IMR-90 (cell line): ENCODE results near the gene PDCD11. TPM values are rescaled to one million over a fixed set of nuclear protein-coding genes. Genes with fewer than 3 reads are reported as not detected.

ENCODE experiments used
- ATAC-seq: fragments of 200-7000 bp; cut with Tn5 transposase; 2 replicates; pipeline ENCODE4 v1.9.1; 2020; ENCODE audit warnings: low read depth, mild to moderate bottlenecking, moderate library complexity
- BruUV-seq: library from RNA; stranded (reverse); fragments of 400-500 nt; replicated peaks from 2 replicates; lab custom pipeline; 2021; lab: Mats Ljungman, UMichigan
- CTCF ChIA-PET: fragments of 300-600 bp; formaldehyde crosslinking; extraction: SDS; loops from one replicate; lab custom pipeline; 2021; ENCODE audit warnings: antibody characterized with exemption; lab: Yijun Ruan, JAX
- POLR2A ChIA-PET: fragments of 300-600 bp; sonication (Branson Sonifier 250); formaldehyde crosslinking; loops from one replicate; lab custom pipeline; 2022; ENCODE audit warnings: antibody characterized with exemption; ENCODE audit not compliant: unreplicated experiment; lab: Charles Lee
- DNase-seq: peaks from one replicate; pipeline ENCODE4 v3.0.0; 2013
- H2AFZ ChIP-seq: replicated peaks from 2 replicates; pipeline ENCODE3; 2013; ENCODE audit warnings: low read length, mild to moderate bottlenecking; ENCODE audit not compliant: poor library complexity
- H2AK5ac ChIP-seq: 2 replicates; pipeline ENCODE4 v1.6.1; 2013; ENCODE audit warnings: low read depth, low read length, inconsistent platforms
- H2AK9ac ChIP-seq: replicated peaks from 2 replicates; pipeline ENCODE3; 2013; ENCODE audit warnings: mild to moderate bottlenecking, low read depth, low read length, moderate library complexity; ENCODE audit not compliant: poor library complexity
- H2BK120ac ChIP-seq: 2 replicates; pipeline ENCODE4 v1.6.1; 2013; ENCODE audit warnings: low read depth, low read length, inconsistent platforms
- H2BK15ac ChIP-seq: 3 replicates; pipeline ENCODE4 v1.6.1; 2013; ENCODE audit warnings: low read depth, low read length, inconsistent platforms
- H2BK20ac ChIP-seq: 2 replicates; pipeline ENCODE4 v1.6.1; 2013; ENCODE audit warnings: low read depth, mild to moderate bottlenecking, inconsistent platforms, low read length, moderate library complexity
- H2BK5ac ChIP-seq: 2 replicates; pipeline ENCODE4 v1.6.1; 2013; ENCODE audit warnings: mild to moderate bottlenecking, low read depth, low read length, inconsistent platforms; ENCODE audit not compliant: poor library complexity, severe bottlenecking
- H3K14ac ChIP-seq: replicated peaks from 2 replicates; pipeline ENCODE4 v1.6.1; 2013; ENCODE audit warnings: low read depth, low read length, inconsistent platforms
- H3K18ac ChIP-seq: 2 replicates; pipeline ENCODE4 v1.6.1; 2013; ENCODE audit warnings: low read depth, low read length, control low read depth
- H3K23ac ChIP-seq: 2 replicates; pipeline ENCODE4 v1.6.1; 2013; ENCODE audit warnings: low read depth, low read length, inconsistent platforms
- H3K27ac ChIP-seq: 2 replicates; pipeline ENCODE4 v1.5.1; 2013; ENCODE audit warnings: mild to moderate bottlenecking, control low read depth, low read length; ENCODE audit not compliant: insufficient read depth
- H3K27me3 ChIP-seq: 2 replicates; pipeline ENCODE4 v1.6.1; 2013; ENCODE audit warnings: low read length; ENCODE audit not compliant: control insufficient read depth, insufficient read depth
- H3K36me3 ChIP-seq: 2 replicates; pipeline ENCODE4 v1.6.1; 2013; ENCODE audit warnings: low read length, mixed read lengths; ENCODE audit not compliant: control insufficient read depth, insufficient read depth
- H3K4ac ChIP-seq: 2 replicates; pipeline ENCODE4 v1.6.1; 2013; ENCODE audit warnings: low read depth, low read length, inconsistent platforms
- H3K4me1 ChIP-seq: 2 replicates; pipeline ENCODE4 v1.6.1; 2013; ENCODE audit warnings: low read length, mixed read lengths; ENCODE audit not compliant: control insufficient read depth, insufficient read depth
- H3K4me2 ChIP-seq: 2 replicates; pipeline ENCODE4 v1.6.1; 2013; ENCODE audit warnings: low read depth, mild to moderate bottlenecking, control low read depth, low read length, moderate library complexity
- H3K4me3 ChIP-seq: 2 replicates; pipeline ENCODE4 v1.5.1; 2013; ENCODE audit warnings: low read depth, mild to moderate bottlenecking, control low read depth, low read length, moderate library complexity; ENCODE audit not compliant: insufficient read depth
- H3K56ac ChIP-seq: 2 replicates; pipeline ENCODE4 v1.6.1; 2013; ENCODE audit warnings: low read length, inconsistent platforms; ENCODE audit not compliant: insufficient read depth; ENCODE audit errors: extremely low read depth
- H3K79me1 ChIP-seq, 2 experiments: 2 replicates each; pipeline ENCODE4 v1.6.1; 2013; ENCODE audit warnings: low read length in 2 of 2, inconsistent platforms in 1 of 2, low read depth in 1 of 2
- H3K9ac ChIP-seq: 2 replicates; pipeline ENCODE4 v1.6.1; 2013; ENCODE audit warnings: low read depth, low read length, control low read depth
- H3K9me1 ChIP-seq: 2 replicates; pipeline ENCODE4 v1.6.1; 2013; ENCODE audit warnings: low read length, inconsistent platforms; ENCODE audit not compliant: insufficient read depth
- H3K9me3 ChIP-seq: 2 replicates; pipeline ENCODE4 v1.6.1; 2013; ENCODE audit warnings: low read length; ENCODE audit not compliant: control insufficient read depth, insufficient read depth
- H4K20me1 ChIP-seq: 2 replicates; pipeline ENCODE4 v1.6.1; 2013; ENCODE audit warnings: low read length, inconsistent platforms; ENCODE audit not compliant: insufficient read depth
- H4K5ac ChIP-seq: 2 replicates; pipeline ENCODE4 v1.6.1; 2013; ENCODE audit warnings: mild to moderate bottlenecking, low read depth, low read length, control low read depth
- H4K8ac ChIP-seq, 2 experiments: 2 replicates each; pipeline ENCODE4 v1.6.1; 2013; ENCODE audit warnings: low read depth in 2 of 2, low read length in 2 of 2, control low read depth in 1 of 2, inconsistent platforms in 1 of 2
- H4K91ac ChIP-seq: 2 replicates; pipeline ENCODE4 v1.6.1; 2013; ENCODE audit warnings: low read depth, low read length, inconsistent platforms; ENCODE audit not compliant: insufficient read depth
- BHLHE40 ChIP-seq: fragments of 150-350 bp; IDR thresholded peaks from 2 replicates; pipeline ENCODE4 v1.6.1; 2016; ENCODE audit warnings: mild to moderate bottlenecking, low read depth, low read length
- CEBPB ChIP-seq: IDR thresholded peaks from 2 replicates; pipeline ENCODE4 v1.6.1; 2012; ENCODE audit warnings: low read depth, low read length, improper control_type of control experiment
- CHD1 ChIP-seq: IDR thresholded peaks from 2 replicates; pipeline ENCODE4 v1.6.1; 2012; ENCODE audit warnings: low read depth, low read length, improper control_type of control experiment
- CTCF ChIP-seq: conservative IDR thresholded peaks from 2 replicates; pipeline ENCODE4 v1.5.1; 2012; ENCODE audit warnings: mild to moderate bottlenecking, low read depth, low read length, improper control_type of control experiment
- ELK1 ChIP-seq: fragments of 150-350 bp; IDR thresholded peaks from 2 replicates; pipeline ENCODE4 v1.6.1; 2016; ENCODE audit warnings: low read depth, mild to moderate bottlenecking, low read length, moderate library complexity, borderline replicate concordance
- FOS ChIP-seq: fragments of 150-350 bp; IDR thresholded peaks from 2 replicates; pipeline ENCODE4 v1.6.1; 2016; ENCODE audit warnings: low read depth, low read length
- MAFK ChIP-seq: IDR thresholded peaks from 2 replicates; pipeline ENCODE4 v1.6.1; 2012; ENCODE audit warnings: low read depth, low read length, improper control_type of control experiment
- NFE2L2 ChIP-seq: fragments of 150-350 bp; IDR thresholded peaks from 2 replicates; pipeline ENCODE4 v1.6.1; 2016; ENCODE audit warnings: low read depth, mild to moderate bottlenecking, low read length
- POLR2A ChIP-seq: IDR thresholded peaks from 2 replicates; pipeline ENCODE4 v1.6.1; 2012; ENCODE audit warnings: mild to moderate bottlenecking, low read depth, low read length
- RCOR1 ChIP-seq: IDR thresholded peaks from 2 replicates; pipeline ENCODE4 v1.6.1; 2012; ENCODE audit warnings: mild to moderate bottlenecking, low read length, improper control_type of control experiment; ENCODE audit not compliant: insufficient replicate concordance
- RFX5 ChIP-seq: IDR thresholded peaks from 2 replicates; pipeline ENCODE4 v1.8.0; 2012; ENCODE audit warnings: low read depth, mild to moderate bottlenecking, low read length, moderate library complexity
- SMC3 ChIP-seq: fragments of 150-350 bp; IDR thresholded peaks from 2 replicates; pipeline ENCODE4 v1.6.1; 2016; ENCODE audit warnings: low read depth, mild to moderate bottlenecking, antibody characterized with exemption, low read length, moderate library complexity
- WGBS, 2 experiments: methylation state at CpG; one replicate each; pipeline versions ENCODE4 v1.1.5 to v1.1.7; 2013; ENCODE audit warnings: missing lambda C conversion rate in 2 of 2; ENCODE audit not compliant: insufficient read length in 1 of 2; ENCODE audit errors: extremely low coverage in 2 of 2; 5-methylcytosine and 5-hydroxymethylcytosine counted together
- dilution Hi-C: fragments of 300-500 bp; cut with HindIII; formaldehyde crosslinking; loops from one replicate; pipeline ENCODE4 v1.14.3; 2018; ENCODE audit warnings: low sequenced_read_pairs; ENCODE audit not compliant: unreplicated experiment
- in situ Hi-C: fragments of 300-500 bp; cut with MboI; formaldehyde crosslinking; loops from 3 replicates; pipeline ENCODE4 v1.14.3; 2019; ENCODE audit warnings: low sequenced_read_pairs, inconsistent platforms, mixed read lengths
- intact Hi-C: fragments of 100-400 bp; cut with micrococcal nuclease; formaldehyde crosslinking; loops from 2 replicates; pipeline ENCODE4 v1.10.0; 2022
- polyA plus RNA-seq, 3 experiments: library from polyadenylated mRNA; depleted of rRNA; stranded (reverse); fragments of >200 nt; gene quantifications; 2 replicates each; pipeline ENCODE4 v1.2.3, GENCODE V29; 2012; ENCODE audit warnings: low replicate concordance in 1 of 3
- total RNA-seq: library from RNA; depleted of rRNA; stranded (reverse); fragments of >200 nt; gene quantifications from 2 replicates; pipeline ENCODE4 v1.2.3, GENCODE V29; 2012

The PDCD11 gene
- total and polyA plus RNA-seq, 2 of the 4 experiments (the other 2 are of a cell fraction): 20.4 to 56.8 TPM

- Histone ChIP-seq H3K9me1 (no peaks in the 10 kb centered on the region; the same call in 1 of the 2 replicates), H4K8ac (no peak overlapping the region), H2BK20ac (no peak overlapping the region), H2BK15ac (no peak overlapping the region), H3K9me3 (no peaks in the 10 kb centered on the region), H2AK5ac (no peak overlapping the region), H3K23ac (no peak overlapping the region), H3K36me3 (peaks cover 74% of the 10 kb centered on the region), H3K18ac (no peak overlapping the region), H3K4me1 (no peaks in the 10 kb centered on the region; the same call in 1 of the 2 replicates), H4K5ac (no peak overlapping the region), H3K79me1 (no peaks in the 10 kb centered on the region; a peak in 1 of 4 replicates), H2AFZ (no peak overlapping the region), H3K4me2 (no peak overlapping the region), H4K20me1 (0 out of 2 replicates have a peak, but pooled peaks cover 4% of the 10 kb centered on the region), H3K4me3 (no peak overlapping the region), H2BK5ac (no peak overlapping the region), H3K14ac (no peak overlapping the region), H2AK9ac (no peak overlapping the region), H2BK120ac (no peak overlapping the region), H3K4ac (no peak overlapping the region), H3K27me3 (no peaks in the 10 kb centered on the region), H4K91ac (no peak overlapping the region), H3K9ac (no peak overlapping the region), H3K56ac (no peak overlapping the region), H3K27ac (no peak overlapping the region)
- BruUV-seq: no TSS peak
- 89% methylated on average over 5 of the region's 14 CpGs; no CpG with 5 or more reads in 1 of the 2 experiments for WGBS, 2 experiments
- ChIA-PET CTCF (interaction anchor here (0.5 kb wide), 1 partner anchor 92 kb away, joined by 8 read pairs; no protein-coding TSS in a partner anchor), POLR2A (no interaction called here)
- no peak for ATAC-seq
- intact Hi-C loops (no loop called here), in situ Hi-C loops (no loop called here), dilution Hi-C loops (no loop called here)
- no peak for DNase-seq
- TF ChIP-seq FOS (no peak), CHD1 (no peak), RFX5 (no peak), CEBPB (no peak), CTCF (no peak), POLR2A (no peak), RCOR1 (no peak), ELK1 (no peak), MAFK (no peak), SMC3 (no peak), NFE2L2 (no peak), BHLHE40 (no peak)
Measured at GRCh38 chr10:103440416-103440815, 44.0 kb downstream of the PDCD11 start.
